Measurements from ENCODE around the gene CPE. TPM values are rescaled to one million over a fixed set of nuclear protein-coding genes. Genes with fewer than 3 reads are reported as not detected.

CPE gene
- total RNA-seq, 2 experiments from 2014 or later, result not detected

DNA sequence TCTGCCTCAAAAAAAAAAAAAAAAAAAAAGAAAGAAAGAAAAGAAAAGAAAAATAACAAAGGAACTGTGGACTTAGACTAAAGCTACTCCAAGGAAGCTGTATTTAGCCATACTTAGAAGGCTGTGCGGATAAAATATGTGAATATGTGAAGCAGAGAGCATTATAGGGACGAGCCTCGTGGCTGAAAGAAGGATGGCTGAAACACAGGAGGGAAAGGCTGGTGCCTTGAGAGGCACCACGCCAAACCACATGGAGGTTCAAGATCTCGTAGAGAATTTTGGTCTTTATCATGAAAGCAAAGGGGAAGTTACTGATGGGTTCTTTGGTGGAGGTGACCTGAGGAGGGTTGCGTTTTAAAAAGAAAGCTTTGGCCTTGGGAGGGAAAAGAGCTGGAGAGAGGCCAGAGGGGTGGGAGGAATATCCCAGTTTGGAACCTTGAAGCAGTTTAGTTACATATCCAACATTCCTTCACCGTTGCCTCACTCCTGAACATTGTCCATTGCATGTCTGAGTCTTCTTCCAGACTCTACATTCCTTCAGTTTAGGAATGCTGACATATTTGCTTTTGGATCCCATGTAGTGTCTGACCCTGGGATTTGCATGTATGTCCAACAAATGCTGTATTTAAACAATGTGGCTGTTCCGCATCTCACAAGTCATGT, 82.5 kb downstream of the CPE start:
- Histone ChIP-seq H3K79me2 (ENCODE audit: insufficient read depth, low read depth, low read length) (no peaks in the 10 kb centered on the region), H3K9me3 (ENCODE audit: low read length) (no peaks in the 10 kb centered on the region), H3K4me1 (ENCODE audit: insufficient read depth, low read length, poor library complexity, severe bottlenecking) (no peaks in the 10 kb centered on the region), H3K4me2 (ENCODE audit: low read length) (no peak overlapping the region), H3K27ac (ENCODE audit: low read depth, low read length, poor library complexity, severe bottlenecking) (no peak overlapping the region), H3K9me2 (ENCODE audit: insufficient read depth, low read length) (no peaks in the 10 kb centered on the region), H3K4me3 (ENCODE audit: low read depth, low read length, poor library complexity, severe bottlenecking) (no peak overlapping the region), H3K36me3 (ENCODE audit: insufficient read depth, low read length) (no peaks in the 10 kb centered on the region), H4K20me1 (ENCODE audit: insufficient read depth, low read length) (no peaks in the 10 kb centered on the region), H2AFZ (ENCODE audit: low read length) (no peak overlapping the region)
- no TSS peak for BruUV-seq (replicated peaks)
- TF ChIP-seq EZH2phosphoT487 (IDR thresholded peaks at IDR 0.05; ENCODE audit: borderline replicate concordance, low read depth, low read length), result no peak
- TF ChIP-seq, protein P1, sequence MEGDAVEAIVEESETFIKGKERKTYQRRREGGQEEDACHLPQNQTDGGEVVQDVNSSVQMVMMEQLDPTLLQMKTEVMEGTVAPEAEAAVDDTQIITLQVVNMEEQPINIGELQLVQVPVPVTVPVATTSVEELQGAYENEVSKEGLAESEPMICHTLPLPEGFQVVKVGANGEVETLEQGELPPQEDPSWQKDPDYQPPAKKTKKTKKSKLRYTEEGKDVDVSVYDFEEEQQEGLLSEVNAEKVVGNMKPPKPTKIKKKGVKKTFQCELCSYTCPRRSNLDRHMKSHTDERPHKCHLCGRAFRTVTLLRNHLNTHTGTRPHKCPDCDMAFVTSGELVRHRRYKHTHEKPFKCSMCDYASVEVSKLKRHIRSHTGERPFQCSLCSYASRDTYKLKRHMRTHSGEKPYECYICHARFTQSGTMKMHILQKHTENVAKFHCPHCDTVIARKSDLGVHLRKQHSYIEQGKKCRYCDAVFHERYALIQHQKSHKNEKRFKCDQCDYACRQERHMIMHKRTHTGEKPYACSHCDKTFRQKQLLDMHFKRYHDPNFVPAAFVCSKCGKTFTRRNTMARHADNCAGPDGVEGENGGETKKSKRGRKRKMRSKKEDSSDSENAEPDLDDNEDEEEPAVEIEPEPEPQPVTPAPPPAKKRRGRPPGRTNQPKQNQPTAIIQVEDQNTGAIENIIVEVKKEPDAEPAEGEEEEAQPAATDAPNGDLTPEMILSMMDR (conservative IDR thresholded peaks at IDR 0.05; ENCODE audit: low read length), result no peak
- intact Hi-C loops (cut with micrococcal nuclease; ENCODE audit: unreplicated experiment), result loop anchor here (5.0 kb wide), 1 partner anchor 349 kb away; the partner anchor contains the start of gene TMEM192
- DNase-seq (ENCODE audit: low spot score), result no peak
- POLR2A ChIA-PET, result interaction anchor here (0.6 to 0.7 kb wide), 3 partner anchors 27 to 400 kb away, joined by 3 to 5 read pairs (median 3); no protein-coding TSS in a partner anchor
- CTCF ChIA-PET (ENCODE audit: unreplicated experiment), result no interaction called here

DNA sequence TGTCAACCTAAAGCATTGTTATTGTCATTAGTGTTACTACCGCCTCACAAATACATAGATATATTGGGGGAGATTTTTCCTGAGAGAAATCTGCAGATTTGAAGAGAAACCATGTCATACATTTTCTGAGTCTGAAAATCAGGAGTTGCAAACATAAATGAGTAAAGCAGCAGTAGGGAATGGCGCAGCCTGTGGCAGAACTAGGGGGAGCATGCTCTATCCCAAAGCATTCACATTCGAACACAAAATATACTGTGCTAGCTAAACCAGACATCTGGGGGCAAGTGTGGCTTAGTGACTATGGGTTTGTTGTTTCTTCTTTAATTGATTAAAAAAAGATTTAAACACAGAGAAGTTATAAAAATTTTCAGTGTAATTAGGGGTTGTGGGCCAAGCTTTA, 83.2 kb downstream of the CPE start:
- Histone ChIP-seq H3K9me2 (ENCODE audit: insufficient read depth, low read length) (no peaks in the 10 kb centered on the region), H3K27ac (ENCODE audit: low read depth, low read length, poor library complexity, severe bottlenecking) (no peak overlapping the region), H3K4me1 (ENCODE audit: insufficient read depth, low read length, poor library complexity, severe bottlenecking) (no peaks in the 10 kb centered on the region), H3K36me3 (ENCODE audit: insufficient read depth, low read length) (no peaks in the 10 kb centered on the region), H3K4me2 (ENCODE audit: low read length) (no peak overlapping the region), H3K9me3 (ENCODE audit: low read length) (no peaks in the 10 kb centered on the region), H3K4me3 (ENCODE audit: low read depth, low read length, poor library complexity, severe bottlenecking) (no peak overlapping the region), H3K79me2 (ENCODE audit: insufficient read depth, low read depth, low read length) (no peaks in the 10 kb centered on the region), H2AFZ (ENCODE audit: low read length) (no peak overlapping the region), H4K20me1 (ENCODE audit: insufficient read depth, low read length) (no peaks in the 10 kb centered on the region)
- TF ChIP-seq, protein P1 (conservative IDR thresholded peaks at IDR 0.05; ENCODE audit: low read length), result no peak
- no peak for TF ChIP-seq EZH2phosphoT487 (IDR thresholded peaks at IDR 0.05; ENCODE audit: borderline replicate concordance, low read depth, low read length)
- ChIA-PET CTCF (ENCODE audit: unreplicated experiment) (no interaction called here), POLR2A (interaction anchor here (0.6 to 0.7 kb wide), 2 partner anchors 11 to 100 kb away, joined by 3 to 5 read pairs; no protein-coding TSS in a partner anchor)
- no TSS peak for BruUV-seq (replicated peaks)
- intact Hi-C loops (cut with micrococcal nuclease; ENCODE audit: unreplicated experiment), result loop anchor here (5.0 kb wide), 1 partner anchor 350 kb away; the partner anchor contains the start of gene TMEM192
- no peak for DNase-seq (ENCODE audit: low spot score)

DNA sequence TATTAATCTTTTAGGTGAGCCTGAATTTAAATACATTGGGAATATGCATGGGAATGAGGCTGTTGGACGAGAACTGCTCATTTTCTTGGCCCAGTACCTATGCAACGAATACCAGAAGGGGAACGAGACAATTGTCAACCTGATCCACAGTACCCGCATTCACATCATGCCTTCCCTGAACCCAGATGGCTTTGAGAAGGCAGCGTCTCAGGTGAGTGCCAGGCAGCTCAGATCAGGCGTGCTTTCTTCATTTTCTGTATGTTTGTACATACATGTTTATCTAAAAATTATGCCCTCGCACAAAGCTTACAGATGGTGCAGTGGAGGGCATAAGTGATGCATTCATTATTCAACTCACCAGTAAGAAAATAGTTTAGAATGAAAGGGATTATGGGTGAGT, 85.6 kb downstream of the CPE start:
- no peaks in the 10 kb centered on the region for H3K4me1 ChIP-seq (ENCODE audit: insufficient read depth, low read length, poor library complexity, severe bottlenecking)
- peak overlapping the region; percentile 53; the same call in 1 of the 2 replicates for H2AFZ ChIP-seq (ENCODE audit: low read length)
- H3K4me3 ChIP-seq (ENCODE audit: low read depth, low read length, poor library complexity, severe bottlenecking), result no peak overlapping the region
- CTCF ChIA-PET (ENCODE audit: unreplicated experiment), result no interaction called here
- H3K9me3 ChIP-seq (ENCODE audit: low read length), result no peaks in the 10 kb centered on the region
- no TSS peak for BruUV-seq (replicated peaks)
- H3K36me3 ChIP-seq (ENCODE audit: insufficient read depth, low read length), result no peaks in the 10 kb centered on the region
- TF ChIP-seq, protein P1 (conservative IDR thresholded peaks at IDR 0.05; ENCODE audit: low read length), result no peak
- no peak for TF ChIP-seq EZH2phosphoT487 (IDR thresholded peaks at IDR 0.05; ENCODE audit: borderline replicate concordance, low read depth, low read length)
- POLR2A ChIA-PET, result interaction anchor here (0.9 to 1.0 kb wide), 2 partner anchors 10 to 332 kb away, joined by 3 read pairs; no protein-coding TSS in a partner anchor
- no peaks in the 10 kb centered on the region for H3K9me2 ChIP-seq (ENCODE audit: insufficient read depth, low read length)
- no peaks in the 10 kb centered on the region for H4K20me1 ChIP-seq (ENCODE audit: insufficient read depth, low read length)
- DNase-seq (ENCODE audit: low spot score), result no peak
- no peak overlapping the region for H3K27ac ChIP-seq (ENCODE audit: low read depth, low read length, poor library complexity, severe bottlenecking)
- no peaks in the 10 kb centered on the region for H3K79me2 ChIP-seq (ENCODE audit: insufficient read depth, low read depth, low read length)
- H3K4me2 ChIP-seq (ENCODE audit: low read length), result no peak overlapping the region
- intact Hi-C loops (cut with micrococcal nuclease; ENCODE audit: unreplicated experiment), result loop anchor here (1.0 to 5.0 kb wide), 3 partner anchors 108 to 352 kb away; partner anchors contain the start of gene TMEM192
